ENCODE data around the gene VPS50. TPM values are rescaled to one million over a fixed set of nuclear protein-coding genes. Genes with fewer than 3 reads are reported as not detected.
"Not testable (repeated sequence)": the region's sequence is repeated elsewhere in the genome, so short reads cannot be mapped to it uniquely, and the experiment has no call there.

Gene VPS50
- total and polyA plus RNA-seq, 8 donors = 2.3 to 48.5 (median 6.3) TPM

- intact Hi-C loops (cut with DNase I; ENCODE audit: low total_unique reads) = no loop called here
- TF ChIP-seq POLR2A (IDR thresholded peaks at IDR 0.05) (no peak), POLR2AphosphoS5 (IDR thresholded peaks at IDR 0.05) (no peak), EP300 (IDR thresholded peaks at IDR 0.05) (no peak)
- TF ChIP-seq, protein P1, sequence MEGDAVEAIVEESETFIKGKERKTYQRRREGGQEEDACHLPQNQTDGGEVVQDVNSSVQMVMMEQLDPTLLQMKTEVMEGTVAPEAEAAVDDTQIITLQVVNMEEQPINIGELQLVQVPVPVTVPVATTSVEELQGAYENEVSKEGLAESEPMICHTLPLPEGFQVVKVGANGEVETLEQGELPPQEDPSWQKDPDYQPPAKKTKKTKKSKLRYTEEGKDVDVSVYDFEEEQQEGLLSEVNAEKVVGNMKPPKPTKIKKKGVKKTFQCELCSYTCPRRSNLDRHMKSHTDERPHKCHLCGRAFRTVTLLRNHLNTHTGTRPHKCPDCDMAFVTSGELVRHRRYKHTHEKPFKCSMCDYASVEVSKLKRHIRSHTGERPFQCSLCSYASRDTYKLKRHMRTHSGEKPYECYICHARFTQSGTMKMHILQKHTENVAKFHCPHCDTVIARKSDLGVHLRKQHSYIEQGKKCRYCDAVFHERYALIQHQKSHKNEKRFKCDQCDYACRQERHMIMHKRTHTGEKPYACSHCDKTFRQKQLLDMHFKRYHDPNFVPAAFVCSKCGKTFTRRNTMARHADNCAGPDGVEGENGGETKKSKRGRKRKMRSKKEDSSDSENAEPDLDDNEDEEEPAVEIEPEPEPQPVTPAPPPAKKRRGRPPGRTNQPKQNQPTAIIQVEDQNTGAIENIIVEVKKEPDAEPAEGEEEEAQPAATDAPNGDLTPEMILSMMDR (IDR thresholded peaks at IDR 0.05) = no peak
- Histone ChIP-seq H3K36me3 (no peaks in the 10 kb centered on the region), H3K4me1 (no peaks in the 10 kb centered on the region), H3K9me3 (no peaks in the 10 kb centered on the region), H3K4me3 (no peak overlapping the region), H3K27ac (no peak overlapping the region), H3K27me3 (no peaks in the 10 kb centered on the region)
- 84 to 94% (median 93%) methylated on average over 2 of the region's 2 CpGs for WGBS, 5 donors
- no peak for DNase-seq
Observed at GRCh38 chr7:93366816-93367215, 134.7 kb downstream of the VPS50 start.

- intact Hi-C loops (cut with DNase I; ENCODE audit: low total_unique reads) = no loop called here
- H3K4me1 ChIP-seq = no peaks in the 10 kb centered on the region
- H3K4me3 ChIP-seq = no peak overlapping the region
- H3K9me3 ChIP-seq = no peaks in the 10 kb centered on the region
- DNase-seq = no peak
- H3K27me3 ChIP-seq = peaks cover 0 to 3% (median 0%) of the 10 kb centered on the region in 3 donors
- no peaks in the 10 kb centered on the region for H3K36me3 ChIP-seq
- no peak overlapping the region for H3K27ac ChIP-seq
- 42 to 63% (median 48%) methylated on average over 2 of the region's 2 CpGs for WGBS, 5 donors
- TF ChIP-seq POLR2AphosphoS5 (IDR thresholded peaks at IDR 0.05) = no peak
- TF ChIP-seq, protein P1 (IDR thresholded peaks at IDR 0.05) = no peak
- TF ChIP-seq POLR2A (IDR thresholded peaks at IDR 0.05) = no peak
- TF ChIP-seq EP300 (IDR thresholded peaks at IDR 0.05) = no peak
Observed at GRCh38 chr7:93367254-93367653, 135.1 kb downstream of the VPS50 start.

GRCh38 chr7:93370937-93371336, 138.8 kb downstream of the VPS50 start:
- H3K27ac ChIP-seq; H3K36me3 ChIP-seq; intact Hi-C loops (cut with DNase I; ENCODE audit: low total_unique reads); H3K9me3 ChIP-seq; H3K4me3 ChIP-seq; DNase-seq; H3K27me3 ChIP-seq; H3K4me1 ChIP-seq: not testable (repeated sequence)
- WGBS, 5 donors = 53 to 78% (median 58%) methylated on average over 3 of the region's 3 CpGs

DNA sequence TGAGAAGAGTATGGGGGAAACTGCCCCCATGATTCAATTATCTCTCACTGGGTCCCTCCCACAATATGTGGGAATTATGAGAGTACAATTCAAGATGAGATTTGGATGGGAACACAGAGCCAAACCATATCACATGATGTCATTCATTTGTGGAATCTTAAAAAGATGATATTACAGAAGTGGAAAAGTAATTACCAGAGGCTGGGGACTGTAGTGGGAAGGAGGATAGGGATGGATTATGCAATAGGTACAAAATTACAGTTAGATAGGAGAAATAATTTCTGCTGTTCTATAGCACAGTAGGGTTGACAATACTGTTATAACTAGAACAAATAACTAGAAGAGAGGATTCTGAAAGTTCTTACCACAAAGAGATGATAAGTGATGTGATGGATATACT, 141.4 kb downstream of the VPS50 start:
- H3K4me1 ChIP-seq = no peaks in the 10 kb centered on the region
- H3K36me3 ChIP-seq = no peaks in the 10 kb centered on the region
- DNase-seq = no peak
- intact Hi-C loops (cut with DNase I; ENCODE audit: low total_unique reads) = no loop called here
- H3K27me3 ChIP-seq = peaks cover 0 to 6% (median 0%) of the 10 kb centered on the region in 3 donors
- H3K9me3 ChIP-seq = no peaks in the 10 kb centered on the region
- H3K4me3 ChIP-seq = no peak overlapping the region
- H3K27ac ChIP-seq = no peak overlapping the region
- TF ChIP-seq POLR2A (IDR thresholded peaks at IDR 0.05) (no peak), EP300 (IDR thresholded peaks at IDR 0.05) (no peak), POLR2AphosphoS5 (IDR thresholded peaks at IDR 0.05) (no peak)
- TF ChIP-seq, protein P1 (IDR thresholded peaks at IDR 0.05) = no peak

DNA sequence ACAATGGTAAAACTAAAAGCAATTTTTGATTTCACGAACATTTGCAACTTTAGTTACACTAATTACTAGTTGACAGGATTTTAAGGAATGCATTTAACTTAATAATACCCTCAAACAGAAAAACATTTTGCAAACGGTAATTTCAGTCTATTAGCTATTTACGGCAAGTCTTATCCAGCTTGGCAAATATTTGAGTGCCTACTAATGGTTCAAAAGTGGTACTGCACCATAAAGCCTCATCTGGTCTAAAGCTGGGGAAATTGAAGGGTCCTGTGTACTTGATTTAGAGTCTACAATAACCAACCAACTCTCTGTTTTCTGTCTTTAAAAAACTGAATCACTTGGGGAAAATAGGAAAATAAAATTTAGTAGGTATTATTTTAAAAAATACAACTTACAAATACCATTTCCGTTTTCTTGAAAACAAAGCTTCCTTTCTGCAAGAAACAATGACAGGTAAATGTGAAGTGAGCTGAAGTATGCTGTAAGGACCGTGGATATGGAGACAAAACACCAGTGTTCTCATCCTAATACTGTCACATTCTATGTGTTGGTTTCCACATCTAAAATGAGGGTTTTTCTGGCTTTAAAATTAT, 142.3 kb downstream of the VPS50 start:
- WGBS, 5 donors = 30 to 40% (median 34%) methylated on average over 5 of the region's 5 CpGs
- H3K27ac ChIP-seq = no peak overlapping the region
- peak in 1 of 2 donors; percentile 24 for DNase-seq
- H3K4me3 ChIP-seq = no peak overlapping the region
- peaks cover 0 to 6% (median 0%) of the 10 kb centered on the region in 3 donors for H3K27me3 ChIP-seq
- TF ChIP-seq POLR2AphosphoS5 (IDR thresholded peaks at IDR 0.05) = no peak
- TF ChIP-seq, protein P1 (IDR thresholded peaks at IDR 0.05) = peak in 4 of 7 experiments; percentile 35 to 48 (median 39)
- no peaks in the 10 kb centered on the region for H3K9me3 ChIP-seq
- intact Hi-C loops (cut with DNase I; ENCODE audit: low total_unique reads) = no loop called here
- H3K4me1 ChIP-seq = no peaks in the 10 kb centered on the region
- H3K36me3 ChIP-seq = no peaks in the 10 kb centered on the region

Measured in stomach (tissue), 9 donors.